Loucy (cell line): Measurements from ENCODE around the gene PTK6.

Experiments used
- CTCF ChIP-seq: fragments of 200-600 bp; sonication (generic); conservative IDR thresholded peaks from 2 replicates; pipeline ENCODE4 v1.5.1; 2014; ENCODE audit warnings: mild to moderate bottlenecking, antibody characterized with exemption, low read length
- EZH2phosphoT487 ChIP-seq: fragments of 200-600 bp; IDR thresholded peaks from 2 replicates; pipeline ENCODE4 v1.6.1; 2018; ENCODE audit warnings: antibody characterized with exemption, mild to moderate bottlenecking, moderate library complexity, borderline replicate concordance

- TF ChIP-seq CTCF = no peak
- TF ChIP-seq EZH2phosphoT487 = no peak
Observed at GRCh38 chr20:63533388-63533787, 3.8 kb downstream of the PTK6 start.
